Neural progenitor cell (in vitro differentiated cells): ENCODE data around the gene ZNF681.
"Not testable (repeated sequence)": the region's sequence is repeated elsewhere in the genome, so short reads cannot be mapped to it uniquely, and the experiment has no call there.

Experiments
- EZH2 ChIP-seq: fragments of 200-600 bp; sonication (generic); IDR thresholded peaks from 2 replicates; pipeline ENCODE4 v1.6.1; 2017; ENCODE audit warnings: antibody characterized with exemption, mild to moderate bottlenecking, moderate library complexity
- EZH2phosphoT487 ChIP-seq: fragments of 200-600 bp; sonication (generic); IDR thresholded peaks from 2 replicates; pipeline ENCODE4 v1.6.1; 2017; ENCODE audit warnings: antibody characterized with exemption
- TF ChIP-seq, protein P1 (sequence below): fragments of 200-600 bp; sonication (generic); IDR thresholded peaks from 2 replicates; pipeline ENCODE4 v1.5.1; 2017; ENCODE audit warnings: antibody characterized with exemption, mild to moderate bottlenecking

DNA sequence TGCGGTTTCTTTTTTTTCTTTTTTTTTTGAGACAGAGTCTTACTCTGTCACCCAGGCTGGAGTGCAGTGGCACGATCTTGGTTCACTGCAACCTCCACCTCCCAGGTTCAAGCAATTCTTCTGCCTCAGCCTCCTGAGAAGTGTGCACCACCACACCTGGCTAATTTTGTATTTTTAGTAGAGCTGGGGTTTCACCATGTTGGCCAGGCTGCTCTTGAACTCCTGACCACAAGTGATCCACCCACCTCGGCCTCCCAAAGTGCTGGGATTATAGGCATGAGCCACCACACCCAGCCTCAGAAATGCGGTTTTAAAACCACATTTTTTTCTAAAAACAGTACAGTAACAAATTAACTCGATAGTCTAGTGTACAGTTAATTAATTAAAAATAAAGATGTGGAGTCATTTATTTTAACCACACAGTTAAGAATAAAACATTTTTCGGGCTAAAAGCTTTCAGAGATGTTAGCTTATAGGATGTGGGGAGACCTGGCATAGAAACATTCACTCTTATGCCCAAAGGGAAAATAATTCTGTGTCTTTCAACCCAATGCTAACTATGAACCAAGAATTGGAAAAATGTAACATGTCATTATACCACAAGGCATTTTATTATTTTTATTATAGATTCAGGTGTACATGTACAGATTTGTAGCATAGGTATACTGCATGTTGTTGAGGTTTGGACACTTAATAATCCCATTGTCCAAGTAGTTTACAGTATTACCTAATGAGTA is 27.8 kb downstream of the ZNF681 start:
- not testable (repeated sequence) for TF ChIP-seq EZH2phosphoT487, EZH2
- TF ChIP-seq, protein P1, sequence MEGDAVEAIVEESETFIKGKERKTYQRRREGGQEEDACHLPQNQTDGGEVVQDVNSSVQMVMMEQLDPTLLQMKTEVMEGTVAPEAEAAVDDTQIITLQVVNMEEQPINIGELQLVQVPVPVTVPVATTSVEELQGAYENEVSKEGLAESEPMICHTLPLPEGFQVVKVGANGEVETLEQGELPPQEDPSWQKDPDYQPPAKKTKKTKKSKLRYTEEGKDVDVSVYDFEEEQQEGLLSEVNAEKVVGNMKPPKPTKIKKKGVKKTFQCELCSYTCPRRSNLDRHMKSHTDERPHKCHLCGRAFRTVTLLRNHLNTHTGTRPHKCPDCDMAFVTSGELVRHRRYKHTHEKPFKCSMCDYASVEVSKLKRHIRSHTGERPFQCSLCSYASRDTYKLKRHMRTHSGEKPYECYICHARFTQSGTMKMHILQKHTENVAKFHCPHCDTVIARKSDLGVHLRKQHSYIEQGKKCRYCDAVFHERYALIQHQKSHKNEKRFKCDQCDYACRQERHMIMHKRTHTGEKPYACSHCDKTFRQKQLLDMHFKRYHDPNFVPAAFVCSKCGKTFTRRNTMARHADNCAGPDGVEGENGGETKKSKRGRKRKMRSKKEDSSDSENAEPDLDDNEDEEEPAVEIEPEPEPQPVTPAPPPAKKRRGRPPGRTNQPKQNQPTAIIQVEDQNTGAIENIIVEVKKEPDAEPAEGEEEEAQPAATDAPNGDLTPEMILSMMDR = not testable (repeated sequence)
